ENCODE data around the gene NUP93. TPM values are rescaled to one million over a fixed set of nuclear protein-coding genes. Genes with fewer than 3 reads are reported as not detected.

Gene NUP93
- total RNA-seq, 1 experiment from 2014 or later: 74.7 TPM

- BruUV-seq (replicated peaks): no TSS peak
- POLR2A ChIA-PET (ENCODE audit: unreplicated experiment): interaction anchor here (0.7 kb wide), 1 partner anchor 773 kb away, joined by 6 read pairs; no protein-coding TSS in a partner anchor
- CTCF ChIA-PET: no interaction called here
- Histone ChIP-seq H3F3A (ENCODE audit: insufficient read depth, low read depth) (peaks cover 25% of the 10 kb centered on the region; the same call in 1 of the 2 replicates), H3K27ac (no peak overlapping the region), H3K4me2 (no peak overlapping the region), H3K36me3 (ENCODE audit: low read depth) (no peaks in the 10 kb centered on the region), H4K20me1 (ENCODE audit: insufficient read depth) (no peaks in the 10 kb centered on the region), H2AFZ (no peak overlapping the region), H3K79me2 (ENCODE audit: low read depth) (no peaks in the 10 kb centered on the region), H3K27me3 (ENCODE audit: insufficient read depth, low read depth) (no peaks in the 10 kb centered on the region), H3K9me2 (ENCODE audit: insufficient read depth) (no peaks in the 10 kb centered on the region), H3K9me3 (ENCODE audit: insufficient read depth, low read depth) (no peaks in the 10 kb centered on the region), H3K4me3 (no peak overlapping the region), H3K4me1 (replicated peaks; ENCODE audit: insufficient read depth) (peaks cover 28% of the 10 kb centered on the region)
- DNase-seq: peak in 1 of 2 experiments; percentile 19
- intact Hi-C loops (cut with micrococcal nuclease; ENCODE audit: unreplicated experiment): no loop called here
- TF ChIP-seq CTCF (conservative IDR thresholded peaks at IDR 0.05) (no peak), EZH2 (IDR thresholded peaks at IDR 0.05; ENCODE audit: low read depth) (no peak)
Measured at GRCh38 chr16:56848955-56849689, 119.2 kb downstream of the NUP93 start.

- TF ChIP-seq EZH2 (IDR thresholded peaks at IDR 0.05; ENCODE audit: low read depth): no peak
- no peak for TF ChIP-seq CTCF (conservative IDR thresholded peaks at IDR 0.05)
- H3K79me2 ChIP-seq (ENCODE audit: low read depth): no peaks in the 10 kb centered on the region
- no peak overlapping the region for H3K4me2 ChIP-seq
- peak in 1 of 2 experiments; percentile 19 for DNase-seq
- no peak overlapping the region for H3K4me3 ChIP-seq
- H3K27ac ChIP-seq: peak overlapping the region; percentile 31; the same call in 1 of the 2 replicates
- peaks cover 28% of the 10 kb centered on the region for H3K4me1 ChIP-seq (replicated peaks; ENCODE audit: insufficient read depth)
- CTCF ChIA-PET: interaction anchor here (0.6 kb wide), 1 partner anchor 55 kb away, joined by 9 read pairs; no protein-coding TSS in a partner anchor
- H3K27me3 ChIP-seq (ENCODE audit: insufficient read depth, low read depth): no peaks in the 10 kb centered on the region
- no peaks in the 10 kb centered on the region for H4K20me1 ChIP-seq (ENCODE audit: insufficient read depth)
- POLR2A ChIA-PET (ENCODE audit: unreplicated experiment): interaction anchor here (0.7 kb wide), 1 partner anchor 772 kb away, joined by 6 read pairs; no protein-coding TSS in a partner anchor
- peaks cover 25% of the 10 kb centered on the region; the same call in 1 of the 2 replicates for H3F3A ChIP-seq (ENCODE audit: insufficient read depth, low read depth)
- no TSS peak for BruUV-seq (replicated peaks)
- H2AFZ ChIP-seq: no peak overlapping the region
- H3K9me3 ChIP-seq (ENCODE audit: insufficient read depth, low read depth): no peaks in the 10 kb centered on the region
- intact Hi-C loops (cut with micrococcal nuclease; ENCODE audit: unreplicated experiment): no loop called here
- H3K36me3 ChIP-seq (ENCODE audit: low read depth): no peaks in the 10 kb centered on the region
- H3K9me2 ChIP-seq (ENCODE audit: insufficient read depth): no peaks in the 10 kb centered on the region
Measured at GRCh38 chr16:56849690-56850680, 120.1 kb downstream of the NUP93 start.
